ENCODE results near the gene LCT. TPM values are rescaled to one million over a fixed set of nuclear protein-coding genes. Genes with fewer than 3 reads are reported as not detected.
"Not testable (repeated sequence)": the region's sequence is repeated elsewhere in the genome, so short reads cannot be mapped to it uniquely, and the experiment has no call there.

LCT gene
- total RNA-seq = under 1 TPM in 1 of 6 experiments, not detected in 5; 0.12 TPM
- long read RNA-seq = 0 reads

- intact Hi-C loops (cut with DNase I) = no loop called here
- DNase-seq (no peak), ATAC-seq (no peak)
- Histone ChIP-seq H3K27ac (no peak within 1 kb of the TSS), H3K4me3 (no peak within 1 kb of the TSS), H3K9me3 (no peaks in the 10 kb centered on the region), H3K27me3 (no peaks in the 10 kb centered on the region), H3K36me3 (no peaks in the 10 kb centered on the region), H3K4me1 (no peaks in the 10 kb centered on the region)
- 100% methylated on average over 9 of the region's 12 CpGs for WGBS (ENCODE audit: insufficient coverage, low coverage, low lambda C conversion rate, missing lambda C conversion rate)
- no peak for TF ChIP-seq CTCF (IDR thresholded peaks at IDR 0.05)
- TF ChIP-seq POLR2A (IDR thresholded peaks at IDR 0.05) = no peak
These were observed at the start of gene LCT for GRCh38 chr2:135836596-135837270. Gene LCT, minus strand, starts transcription at chr2:135837184. Its CDS starts 15 bp downstream, at chr2:135837169.

GRCh38 chr2:135885709-135886108 is 48.7 kb upstream of the LCT start:
- H3K9me3 ChIP-seq = no peaks in the 10 kb centered on the region
- no peak for DNase-seq
- intact Hi-C loops (cut with DNase I) = no loop called here
- ATAC-seq = no peak
- no peak overlapping the region for H3K27ac ChIP-seq
- H3K27me3 ChIP-seq = no peaks in the 10 kb centered on the region
- 75% methylated on average over 2 of the region's 4 CpGs for WGBS (ENCODE audit: insufficient coverage, low coverage, low lambda C conversion rate, missing lambda C conversion rate)
- no peak overlapping the region for H3K4me3 ChIP-seq
- H3K4me1 ChIP-seq = no peaks in the 10 kb centered on the region
- no peaks in the 10 kb centered on the region for H3K36me3 ChIP-seq
- TF ChIP-seq CTCF (IDR thresholded peaks at IDR 0.05) (no peak), POLR2A (IDR thresholded peaks at IDR 0.05) (no peak)

- Histone ChIP-seq H3K9me3 (no peaks in the 10 kb centered on the region), H3K27me3 (no peaks in the 10 kb centered on the region), H3K4me1 (no peaks in the 10 kb centered on the region), H3K4me3 (no peak overlapping the region), H3K27ac (no peak overlapping the region), H3K36me3 (no peaks in the 10 kb centered on the region)
- ATAC-seq = no peak
- intact Hi-C loops (cut with DNase I) = no loop called here
- TF ChIP-seq POLR2A (IDR thresholded peaks at IDR 0.05) (no peak), CTCF (IDR thresholded peaks at IDR 0.05) (no peak)
- DNase-seq = no peak
- 66% methylated on average over 3 of the region's 3 CpGs for WGBS (ENCODE audit: insufficient coverage, low coverage, low lambda C conversion rate, missing lambda C conversion rate)
These were observed 45.4 kb upstream of the LCT start for GRCh38 chr2:135882415-135882814.

- H3K9me3 ChIP-seq; H3K36me3 ChIP-seq; H3K4me1 ChIP-seq; H3K27ac ChIP-seq; DNase-seq; intact Hi-C loops (cut with DNase I); H3K27me3 ChIP-seq: not testable (repeated sequence)
- peak overlapping the region in 2 of 3 donors; percentile 62 to 84 for H3K4me3 ChIP-seq
- peak in 2 of 4 donors; percentile 1 to 3 for ATAC-seq
- WGBS (ENCODE audit: insufficient coverage, low coverage, low lambda C conversion rate, missing lambda C conversion rate) = 82% methylated on average over 5 of the region's 15 CpGs
These were observed 39.8 kb upstream of the LCT start for GRCh38 chr2:135876770-135877169.

GRCh38 chr2:135876066-135876711 is 39.2 kb upstream of the LCT start, which contains the start of gene MCM6:
Gene MCM6, minus strand, starts transcription at chr2:135876443. Its CDS starts 78 bp downstream, at chr2:135876365.
- H3K27ac ChIP-seq = peak within 1 kb of the TSS in 2 of 3 donors; percentile 48 to 62
- WGBS (ENCODE audit: insufficient coverage, low coverage, low lambda C conversion rate, missing lambda C conversion rate) = 0% methylated on average over 21 of the region's 71 CpGs

More at GRCh38 chr2:135876066-135876711, 39.2 kb upstream of the LCT start, which contains the start of gene MCM6:
- H3K27me3 ChIP-seq = no peaks in the 10 kb centered on the region
- H3K4me1 ChIP-seq = peaks cover 0 to 7% (median 0%) of the 10 kb centered on the region in 4 donors
- H3K9me3 ChIP-seq = no peaks in the 10 kb centered on the region
- no peaks in the 10 kb centered on the region for H3K36me3 ChIP-seq
- peak within 1 kb of the TSS; percentile 62 to 84 (median 81) for H3K4me3 ChIP-seq
- ATAC-seq (peak; percentile 99 to 100 (median 99)), DNase-seq (peak; percentile 97 to 98 (median 98))
- intact Hi-C loops (cut with DNase I) = no loop called here
- TF ChIP-seq CTCF (IDR thresholded peaks at IDR 0.05) (peak in 1 of 4 donors; percentile 8), POLR2A (IDR thresholded peaks at IDR 0.05) (peak; percentile 46)
